DOHH2 (cell line): ENCODE measurements around the gene JDP2.

Experiments used
- H3F3A ChIP-seq: fragments of 200-600 bp; sonication (generic), shearing (Covaris generic); 2 replicates; pipeline ENCODE4 v1.6.0; 2016; ENCODE audit warnings: antibody characterized with exemption, mild to moderate bottlenecking; ENCODE audit not compliant: control insufficient read depth, insufficient read depth
- H3K27ac ChIP-seq: fragments of 200-600 bp; sonication (generic); 2 replicates; pipeline ENCODE4 v1.5.1; 2014; ENCODE audit warnings: low read depth, mild to moderate bottlenecking, low read length, moderate library complexity
- H3K27me3 ChIP-seq: fragments of 200-600 bp; sonication (generic); 2 replicates; pipeline ENCODE4 v1.6.1; 2014; ENCODE audit warnings: mild to moderate bottlenecking, low read length, mixed read lengths; ENCODE audit not compliant: control insufficient read depth
- H3K36me3 ChIP-seq: fragments of 200-600 bp; sonication (generic); 2 replicates; pipeline ENCODE4 v1.6.1; 2014; ENCODE audit warnings: mild to moderate bottlenecking, low read length, moderate library complexity, mixed read lengths; ENCODE audit not compliant: control insufficient read depth
- H3K4me1 ChIP-seq: fragments of 200-600 bp; sonication (generic); 2 replicates; pipeline ENCODE4 v1.6.1; 2014; ENCODE audit warnings: mild to moderate bottlenecking, low read length, mixed read lengths; ENCODE audit not compliant: control insufficient read depth
- H3K4me2 ChIP-seq: fragments of 200-600 bp; sonication (generic); 2 replicates; pipeline ENCODE4 v1.6.0; 2014; ENCODE audit warnings: mild to moderate bottlenecking, low read length, moderate library complexity
- H3K4me3 ChIP-seq: fragments of 200-600 bp; sonication (generic); 2 replicates; pipeline ENCODE4 v1.5.1; 2014; ENCODE audit warnings: mild to moderate bottlenecking, low read length, mixed read lengths
- H3K79me2 ChIP-seq: fragments of 200-600 bp; sonication (generic); 2 replicates; pipeline ENCODE4 v1.6.1; 2014; ENCODE audit warnings: mild to moderate bottlenecking, low read length, mixed read lengths; ENCODE audit not compliant: control insufficient read depth
- H3K9me2 ChIP-seq: fragments of 200-600 bp; sonication (generic); replicated peaks from 2 replicates; pipeline ENCODE4 v1.6.1; 2014; ENCODE audit warnings: mild to moderate bottlenecking, low read length, mixed read lengths; ENCODE audit not compliant: control insufficient read depth
- H3K9me3 ChIP-seq: fragments of 200-600 bp; sonication (generic); 2 replicates; pipeline ENCODE4 v1.6.1; 2014; ENCODE audit warnings: antibody characterized with exemption, low read length, mixed read lengths; ENCODE audit not compliant: control insufficient read depth, insufficient read depth
- H4K20me1 ChIP-seq: fragments of 200-600 bp; sonication (generic); 2 replicates; pipeline ENCODE4 v1.6.0; 2014; ENCODE audit warnings: low read depth, mild to moderate bottlenecking, antibody characterized with exemption, low read length, moderate library complexity; ENCODE audit not compliant: control insufficient read depth, insufficient read depth
- CTCF ChIP-seq: fragments of 200-600 bp; sonication (generic); IDR thresholded peaks from one replicate; pipeline ENCODE4 v1.5.1; 2014; ENCODE audit warnings: antibody characterized with exemption, mild to moderate bottlenecking, low read depth, low read length; ENCODE audit not compliant: poor library complexity, severe bottlenecking
- EZH2phosphoT487 ChIP-seq: fragments of 200-600 bp; sonication (generic); IDR thresholded peaks from 2 replicates; pipeline ENCODE4 v1.6.1; 2017; ENCODE audit warnings: borderline replicate concordance, mild to moderate bottlenecking, antibody characterized with exemption, low read length, moderate library complexity, mixed read lengths

JDP2 gene

GRCh38 chr14:75514673-75515628 lies 87.1 kb downstream of the JDP2 start:
- Histone ChIP-seq H3K4me3 (peak overlapping the region; percentile 50), H3K9me3 (peaks cover 13% of the 10 kb centered on the region), H3K27me3 (peaks cover 55% of the 10 kb centered on the region), H3K79me2 (no peaks in the 10 kb centered on the region), H3K36me3 (no peaks in the 10 kb centered on the region), H3K9me2 (no peaks in the 10 kb centered on the region), H3F3A (no peaks in the 10 kb centered on the region), H3K27ac (no peak overlapping the region), H3K4me1 (peaks cover 19% of the 10 kb centered on the region), H4K20me1 (no peaks in the 10 kb centered on the region), H3K4me2 (peak overlapping the region; percentile 60)
- TF ChIP-seq CTCF = peak; percentile 49
- no peak; the same call in 1 of the 2 replicates for TF ChIP-seq EZH2phosphoT487

GRCh38 chr14:75515629-75515996 lies 87.8 kb downstream of the JDP2 start:
- TF ChIP-seq EZH2phosphoT487 (no peak), CTCF (no peak)
- H3K27me3 ChIP-seq = peaks cover 60% of the 10 kb centered on the region
- H3K9me3 ChIP-seq = peaks cover 12% of the 10 kb centered on the region
- peaks cover 19% of the 10 kb centered on the region for H3K4me1 ChIP-seq
- H3K4me3 ChIP-seq = peak overlapping the region; percentile 50
- H4K20me1 ChIP-seq = no peaks in the 10 kb centered on the region
- H3K27ac ChIP-seq = no peak overlapping the region
- no peaks in the 10 kb centered on the region for H3K36me3 ChIP-seq
- no peaks in the 10 kb centered on the region for H3K79me2 ChIP-seq
- H3K9me2 ChIP-seq = no peaks in the 10 kb centered on the region
- H3K4me2 ChIP-seq = peak overlapping the region; percentile 60
- H3F3A ChIP-seq = no peaks in the 10 kb centered on the region

GRCh38 chr14:75518625-75519024 lies 90.8 kb downstream of the JDP2 start:
- Histone ChIP-seq H3K4me3 (no peak overlapping the region), H3K36me3 (no peaks in the 10 kb centered on the region), H3K27ac (no peak overlapping the region), H3F3A (no peaks in the 10 kb centered on the region), H3K9me3 (no peaks in the 10 kb centered on the region), H3K79me2 (no peaks in the 10 kb centered on the region), H3K4me2 (no peak overlapping the region), H4K20me1 (no peaks in the 10 kb centered on the region), H3K27me3 (peaks cover 82% of the 10 kb centered on the region), H3K4me1 (peaks cover 33% of the 10 kb centered on the region), H3K9me2 (no peaks in the 10 kb centered on the region)
- TF ChIP-seq CTCF (peak; percentile 79), EZH2phosphoT487 (no peak)
